Muscle of back (tissue), 11 donors: ENCODE measurements around the gene COL5A1. TPM values are rescaled to one million over a fixed set of nuclear protein-coding genes. Genes with fewer than 3 reads are reported as not detected.
A peak's percentile ranks its signal among the peaks of the same experiment; 100 is the strongest.
"Not testable (repeated sequence)": the region's sequence is repeated elsewhere in the genome, so short reads cannot be mapped to it uniquely, and the experiment has no call there.

Experiments used
- DNase-seq, 3 donors: peaks; one replicate each; pipeline versions ENCODE4 v3.0.0 to v3.0.0-alpha.2; 2013
- polyA plus RNA-seq, 10 donors: library from polyadenylated mRNA; unstranded; fragments of 120-200 nt; gene quantifications; one replicate each; pipeline ENCODE4 v1.2.1, GENCODE V29; 2013; ENCODE audit not compliant: insufficient read length in 10 of 10

COL5A1 gene
- polyA plus RNA-seq, 10 donors: 413 to 997 (median 534) TPM

DNA sequence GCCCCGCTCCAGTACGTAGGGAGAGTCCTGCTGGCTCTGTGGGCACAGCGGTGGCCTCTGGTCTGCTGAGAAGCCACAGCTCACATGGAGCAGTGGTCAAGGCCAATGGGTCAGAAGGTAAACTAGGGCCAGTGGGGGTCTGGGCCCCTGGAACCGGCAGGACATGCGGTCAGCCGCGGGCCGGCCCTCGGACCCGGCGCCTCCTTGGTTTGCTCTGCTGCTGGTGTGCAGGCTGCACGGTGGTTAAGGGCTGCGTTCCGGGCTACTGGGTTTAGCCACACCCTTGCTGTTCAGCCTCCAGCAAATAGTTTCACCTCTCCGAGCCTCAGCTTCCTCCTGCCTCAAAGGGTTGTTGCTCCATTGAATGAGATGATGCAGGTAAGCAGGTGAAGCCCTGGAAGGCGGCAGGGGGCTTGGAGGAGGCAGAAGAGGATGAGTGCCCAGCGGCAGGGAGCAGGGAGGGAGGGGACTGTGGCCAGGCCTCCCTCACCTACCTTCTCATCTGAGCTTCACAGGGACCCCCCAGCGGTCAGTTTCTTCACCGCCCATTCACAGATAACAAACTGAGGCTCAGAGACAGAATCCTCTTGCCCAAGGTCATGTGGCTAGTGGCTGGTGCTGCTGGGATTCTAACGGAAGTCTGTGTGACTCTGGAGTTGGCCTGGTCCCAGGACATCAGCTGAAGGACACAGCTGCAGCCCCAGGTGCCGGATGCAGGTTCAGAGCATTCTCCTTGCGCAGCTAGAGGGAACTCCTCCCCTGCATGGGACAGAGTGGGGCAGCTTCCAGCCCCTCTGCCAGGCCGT, 3.7 kb upstream of the COL5A1 start:
- DNase-seq: peak in 1 of 3 donors; percentile 82

DNA sequence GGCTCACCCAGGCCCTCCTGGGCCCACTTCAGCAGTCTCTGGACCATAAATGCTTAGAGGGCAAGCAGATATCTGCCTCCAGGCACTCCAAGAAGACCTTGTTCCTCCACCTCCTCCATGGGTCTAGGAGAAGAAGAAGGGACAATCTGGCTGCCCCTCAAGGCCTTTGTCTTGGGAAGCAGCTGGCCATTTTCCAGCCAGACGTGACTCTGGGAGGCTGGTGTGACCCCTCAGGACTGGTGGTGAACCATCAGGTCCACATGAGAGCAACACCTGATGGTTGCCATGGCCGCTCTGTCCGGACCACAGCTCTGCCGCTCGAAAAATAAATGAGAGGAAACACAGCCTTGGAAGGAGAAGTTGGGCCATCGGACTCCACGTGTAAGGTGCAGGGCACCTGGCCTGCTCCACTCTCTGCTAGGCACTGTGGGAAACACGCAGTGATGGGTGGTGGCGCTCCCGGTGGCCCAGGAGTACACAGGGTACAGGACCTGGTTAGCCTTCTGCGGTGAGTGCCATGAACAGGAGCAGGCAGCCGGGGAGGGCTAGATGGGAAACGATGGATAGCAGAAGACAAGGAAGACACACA, 3.0 kb upstream of the COL5A1 start:
- no peak for DNase-seq

DNA sequence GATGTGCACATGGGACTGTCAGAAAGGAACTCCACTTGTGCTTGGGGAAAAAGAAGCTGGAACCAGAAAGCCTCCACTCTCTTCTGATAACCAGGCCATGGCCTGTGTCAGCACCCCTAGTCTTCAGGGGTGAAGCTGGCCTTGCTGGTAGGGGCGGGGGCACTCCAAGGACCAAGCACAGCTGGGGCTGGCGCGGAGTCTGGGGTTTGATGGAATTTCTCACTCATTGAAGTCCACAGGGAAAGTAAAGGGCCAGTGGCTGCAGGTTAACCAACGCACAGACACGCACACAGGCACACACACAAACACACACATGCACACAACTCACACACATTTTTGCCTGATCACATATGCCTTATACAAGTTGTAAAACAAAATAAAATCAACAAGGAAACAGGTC, 1.6 kb upstream of the COL5A1 start:
- DNase-seq: no peak

DNA sequence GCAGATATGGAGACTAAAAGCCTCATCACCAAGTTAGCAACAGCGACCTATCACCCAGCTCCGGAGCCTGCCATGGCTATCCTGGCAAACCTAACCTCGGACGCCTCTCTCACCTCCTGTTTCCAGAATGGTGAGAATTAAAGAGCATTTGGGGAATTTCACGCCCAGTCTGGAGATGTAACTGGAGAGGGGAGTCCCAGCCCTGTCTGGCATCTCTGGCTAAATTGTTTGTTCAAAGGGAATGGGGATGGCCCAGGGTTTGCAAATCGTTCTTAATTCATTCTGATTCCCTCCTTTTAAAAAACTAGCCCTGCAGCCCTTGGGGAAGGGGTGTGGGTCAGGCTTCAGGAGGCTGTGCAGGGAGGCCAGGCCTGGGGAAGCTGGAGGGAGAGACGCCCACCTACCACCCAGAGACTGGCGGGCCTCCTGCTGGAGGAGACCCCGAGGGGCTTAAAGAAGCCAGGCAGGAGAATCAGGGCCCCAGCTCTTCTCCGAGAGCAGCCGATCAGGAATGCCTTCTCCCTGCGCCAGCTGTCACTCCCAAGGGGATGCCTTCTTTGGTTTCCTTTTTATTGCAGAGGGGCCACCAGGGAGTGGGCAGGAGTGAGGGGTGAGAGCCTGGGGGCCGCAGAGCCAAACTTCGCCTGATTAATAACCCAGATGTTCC, 964 bp upstream of the COL5A1 start:
- DNase-seq: peak in 1 of 3 donors; percentile 75

DNA sequence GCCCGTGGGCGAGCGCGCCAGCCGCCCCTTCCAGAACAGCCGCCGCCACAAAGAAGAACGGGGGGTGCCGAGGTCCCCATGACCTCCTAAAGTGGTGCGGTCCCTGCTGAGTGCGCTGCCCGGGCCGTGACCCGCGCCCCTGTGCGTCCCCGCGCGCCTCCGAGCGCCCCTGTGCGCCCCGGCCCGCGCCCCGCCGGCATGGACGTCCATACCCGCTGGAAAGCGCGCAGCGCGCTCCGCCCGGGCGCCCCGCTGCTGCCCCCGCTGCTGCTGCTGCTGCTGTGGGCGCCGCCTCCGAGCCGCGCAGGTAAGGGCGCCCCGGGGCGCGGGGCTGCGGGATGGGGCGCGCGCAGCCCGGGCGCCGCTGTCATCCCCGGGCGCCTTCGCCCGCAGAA, 384 bp downstream of the COL5A1 start:
- DNase-seq: no peak

DNA sequence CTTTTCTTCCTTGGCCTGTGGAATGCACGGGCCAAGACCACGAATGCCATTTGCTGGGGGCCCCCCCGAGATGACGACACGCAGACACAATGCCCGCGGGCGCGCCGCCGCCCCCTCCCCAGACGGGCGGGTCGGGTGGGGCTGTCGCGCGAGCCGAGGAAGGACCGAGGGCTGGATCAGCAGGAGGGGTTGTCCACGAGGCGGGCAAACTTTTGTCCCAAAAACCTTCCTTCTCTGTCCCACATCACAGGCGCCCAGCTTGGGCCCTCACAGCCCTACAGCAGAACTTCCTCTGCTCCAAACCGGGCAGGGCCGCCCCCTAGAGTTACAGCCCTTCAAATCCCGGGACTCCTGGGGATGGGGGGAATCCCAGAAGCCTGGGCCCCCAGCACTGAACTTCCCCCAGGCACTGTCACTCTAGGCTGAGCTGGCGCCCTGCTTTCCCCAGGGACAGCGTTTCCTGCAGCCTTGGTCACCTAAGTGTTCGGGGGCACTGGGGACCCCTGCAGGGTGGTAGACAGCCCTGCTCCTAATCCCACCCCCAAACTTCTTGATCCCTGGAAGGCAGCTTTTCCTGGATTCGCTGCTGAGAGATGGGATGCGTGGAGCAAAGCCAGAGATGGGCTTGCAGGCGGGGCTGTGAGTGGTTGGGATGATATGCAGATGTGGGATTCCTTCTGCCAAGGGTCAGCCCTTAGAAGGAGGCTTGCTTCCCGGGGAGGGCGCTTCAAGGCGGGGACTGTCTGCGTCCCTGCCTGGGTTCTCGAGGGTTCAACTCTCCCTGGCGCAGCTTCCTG, 980 bp downstream of the COL5A1 start:
- DNase-seq: peak; percentile 73 to 93 (median 82)

DNA sequence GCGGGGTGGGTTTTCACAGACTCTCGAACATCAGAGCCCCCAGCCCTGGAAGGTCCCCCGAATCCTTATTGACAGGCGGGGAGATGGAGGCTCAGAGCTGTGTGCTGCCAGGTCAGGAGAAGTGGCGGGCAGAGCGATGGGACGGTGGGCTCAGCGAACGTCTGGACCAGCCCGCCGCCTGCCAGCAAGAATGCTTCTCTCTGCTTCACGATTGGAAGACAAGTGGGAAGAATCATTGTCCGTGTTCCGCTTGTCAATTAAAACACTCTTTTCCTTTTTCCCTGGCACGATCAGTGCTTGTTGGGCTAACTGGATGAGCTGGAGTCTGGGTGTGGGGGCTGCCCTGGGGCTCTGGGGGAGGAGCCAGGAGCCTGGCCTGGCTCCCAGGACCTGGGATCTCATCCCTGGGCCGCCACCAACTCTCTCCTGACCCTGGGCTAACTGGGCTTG, 1.6 kb downstream of the COL5A1 start:
- DNase-seq: peak in 1 of 3 donors; percentile 82

DNA sequence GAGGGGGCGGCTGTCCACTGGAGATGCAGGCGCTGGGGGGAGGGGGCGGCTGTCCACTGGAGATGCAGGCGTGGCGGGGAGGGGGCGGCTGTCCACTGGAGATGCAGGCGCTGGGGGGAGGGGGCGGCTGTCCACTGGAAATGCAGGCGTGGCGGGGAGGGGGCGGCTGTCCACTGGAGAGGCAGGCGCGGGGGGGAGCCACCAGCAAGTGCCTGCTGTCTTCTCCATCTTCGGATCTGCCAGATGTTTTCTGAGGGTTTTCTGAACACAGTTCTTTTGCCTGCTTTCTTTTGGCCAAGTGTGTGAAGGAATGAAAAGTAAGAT, 2.8 kb downstream of the COL5A1 start:
- DNase-seq: not testable (repeated sequence)

DNA sequence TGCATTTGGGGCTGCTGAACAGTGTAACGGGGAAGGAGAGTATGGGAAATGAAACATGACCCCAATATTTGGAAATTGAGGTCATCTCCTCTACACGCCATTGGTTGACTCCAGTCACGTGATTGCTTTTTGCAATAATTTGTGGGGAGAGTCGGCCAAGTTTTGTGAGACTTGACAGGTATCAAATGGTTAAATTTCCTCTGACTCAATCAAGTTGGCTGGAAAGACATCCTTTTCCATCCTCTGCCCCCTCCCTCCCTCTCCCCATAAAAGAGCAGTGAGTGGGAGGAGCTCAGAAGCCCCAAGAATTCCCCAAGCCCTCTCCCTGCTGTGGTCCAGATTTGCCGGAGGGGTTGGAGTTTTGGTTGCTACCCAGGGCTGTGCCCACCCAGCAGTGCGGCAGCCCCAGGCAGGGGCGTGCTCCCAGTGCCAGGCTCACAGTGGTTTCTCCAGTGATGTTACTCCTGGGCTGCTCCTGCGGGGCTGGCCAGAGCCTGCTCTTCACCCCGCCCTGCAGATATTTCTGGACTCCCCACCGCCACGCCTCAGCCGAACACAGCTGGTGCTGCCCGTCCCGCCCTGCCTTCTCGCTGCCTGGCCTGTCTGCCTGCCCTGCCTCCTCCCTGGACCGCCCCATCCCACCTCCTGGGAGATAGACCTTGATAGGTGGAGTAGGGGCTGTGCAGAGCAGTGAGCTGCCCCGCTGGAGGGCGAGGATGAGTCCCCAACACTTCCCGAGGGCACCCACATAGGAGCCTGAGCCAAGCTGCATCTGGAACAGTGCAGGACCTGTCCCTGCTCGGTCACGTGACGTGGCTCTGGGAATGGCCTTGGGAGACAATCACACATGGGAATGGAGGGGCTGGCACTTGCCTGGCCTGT, 3.4 kb downstream of the COL5A1 start:
- peak; percentile 94 to 99 (median 98) for DNase-seq

DNA sequence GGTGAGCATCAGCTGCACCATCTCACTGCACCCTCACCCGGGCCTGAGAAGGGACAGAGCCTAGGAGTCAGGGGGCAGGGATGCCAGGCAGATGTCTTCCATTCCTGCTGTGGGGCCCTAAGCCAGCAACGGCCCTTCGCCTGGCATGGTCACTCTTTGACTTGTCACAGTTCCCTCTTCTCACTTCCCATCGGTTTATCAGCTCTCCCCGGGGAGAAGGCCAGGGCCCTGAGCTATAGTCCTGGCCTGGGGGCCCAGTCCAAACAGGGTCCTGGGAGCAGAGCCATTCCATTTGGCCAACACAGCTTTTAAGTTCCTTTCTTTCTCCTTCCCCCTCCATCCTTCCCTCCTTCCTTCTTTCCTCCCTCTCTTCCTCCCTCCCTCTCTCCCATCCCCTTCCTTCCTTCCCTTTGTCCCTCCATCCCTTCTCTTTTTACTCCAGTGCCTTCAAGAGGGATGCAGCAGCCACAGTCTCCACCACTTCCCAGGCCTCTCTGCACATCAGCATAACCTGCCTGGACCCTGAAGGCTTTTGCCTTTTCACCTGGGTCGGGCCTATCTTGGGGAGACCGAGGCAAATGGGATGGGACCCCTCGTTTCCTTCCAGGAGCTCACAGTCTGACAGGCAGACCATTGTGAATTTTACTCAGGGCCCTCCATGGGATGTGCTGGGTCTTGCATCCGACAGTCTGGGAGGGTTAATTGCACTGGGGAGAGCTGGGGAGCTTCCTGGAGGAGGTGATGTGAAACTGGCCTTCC, 4.2 kb downstream of the COL5A1 start:
- no peak for DNase-seq

DNA sequence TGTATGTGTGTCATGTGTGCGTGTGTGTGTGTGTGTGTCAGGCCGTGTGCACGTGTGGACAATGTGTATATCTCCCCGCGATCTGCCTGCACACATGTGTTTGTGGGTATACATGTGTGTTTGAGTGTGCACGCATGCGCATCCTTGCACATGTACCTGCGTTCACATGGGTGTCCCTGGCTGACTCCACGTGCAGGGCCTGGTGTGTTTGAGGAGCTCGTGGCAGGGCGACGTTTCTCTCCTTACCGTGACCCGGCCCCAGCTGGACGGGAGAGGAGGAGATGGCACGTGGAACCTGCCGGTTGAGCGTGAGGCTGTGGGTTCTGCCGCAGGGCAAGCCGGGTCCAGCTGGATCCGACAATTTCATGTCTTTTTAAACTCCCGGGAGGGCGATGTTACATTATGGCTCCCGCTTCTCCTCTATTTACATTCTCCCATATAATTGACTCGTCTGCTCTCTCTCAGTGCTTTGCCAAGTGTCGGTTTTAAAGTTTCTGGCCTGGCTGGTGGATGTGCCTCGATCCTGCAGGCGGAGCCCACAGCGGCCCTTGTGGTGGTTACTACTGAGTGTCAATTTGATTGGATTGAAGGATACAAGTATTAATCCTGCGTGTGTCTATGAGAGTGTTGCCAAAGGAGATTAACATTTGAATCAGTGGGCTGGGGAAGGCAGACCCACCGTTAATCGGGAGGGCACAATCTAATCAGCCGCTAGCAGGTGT, 5.9 kb downstream of the COL5A1 start:
- DNase-seq: no peak

DNA sequence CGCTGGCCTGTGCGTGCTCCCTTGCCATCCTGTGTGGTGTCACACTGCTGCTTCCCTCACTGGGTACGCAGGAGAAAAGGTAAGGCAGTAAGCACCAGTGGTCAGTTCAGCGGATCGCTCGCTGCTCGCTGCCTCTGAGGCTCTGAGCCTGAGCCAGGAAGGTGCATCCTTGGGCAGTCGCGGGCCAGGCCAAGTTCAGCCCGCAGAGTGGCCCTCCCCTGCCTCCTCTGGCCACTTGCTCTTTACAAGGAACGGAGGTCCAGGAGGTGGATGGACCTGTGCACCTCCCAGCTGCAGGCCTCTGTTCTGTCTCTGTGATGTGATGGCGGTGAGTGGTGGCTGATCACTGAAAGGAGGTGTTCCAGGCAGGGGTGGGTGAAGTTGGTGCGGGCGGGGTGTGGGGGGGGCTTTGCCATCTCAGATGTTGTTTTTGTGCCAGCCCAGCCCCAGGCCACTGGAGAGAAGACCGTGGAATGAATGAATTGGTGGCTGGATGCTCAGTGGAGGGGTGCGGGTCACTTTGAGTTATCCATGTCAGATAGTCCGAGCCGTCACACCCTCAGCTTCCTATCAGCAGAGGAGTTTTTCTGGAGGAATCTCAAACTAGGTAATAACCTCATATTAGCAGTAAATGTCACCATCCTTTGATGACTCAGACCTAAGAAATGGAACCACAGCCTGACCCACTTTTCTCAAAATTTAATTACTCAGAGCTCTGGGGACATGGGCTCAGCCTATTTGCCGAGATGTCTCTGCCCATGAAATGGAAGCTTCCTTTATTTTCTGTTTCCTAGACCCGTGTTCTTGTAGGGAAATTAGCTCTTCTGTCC, 7.3 kb downstream of the COL5A1 start:
- peak in 1 of 3 donors; percentile 64 for DNase-seq

DNA sequence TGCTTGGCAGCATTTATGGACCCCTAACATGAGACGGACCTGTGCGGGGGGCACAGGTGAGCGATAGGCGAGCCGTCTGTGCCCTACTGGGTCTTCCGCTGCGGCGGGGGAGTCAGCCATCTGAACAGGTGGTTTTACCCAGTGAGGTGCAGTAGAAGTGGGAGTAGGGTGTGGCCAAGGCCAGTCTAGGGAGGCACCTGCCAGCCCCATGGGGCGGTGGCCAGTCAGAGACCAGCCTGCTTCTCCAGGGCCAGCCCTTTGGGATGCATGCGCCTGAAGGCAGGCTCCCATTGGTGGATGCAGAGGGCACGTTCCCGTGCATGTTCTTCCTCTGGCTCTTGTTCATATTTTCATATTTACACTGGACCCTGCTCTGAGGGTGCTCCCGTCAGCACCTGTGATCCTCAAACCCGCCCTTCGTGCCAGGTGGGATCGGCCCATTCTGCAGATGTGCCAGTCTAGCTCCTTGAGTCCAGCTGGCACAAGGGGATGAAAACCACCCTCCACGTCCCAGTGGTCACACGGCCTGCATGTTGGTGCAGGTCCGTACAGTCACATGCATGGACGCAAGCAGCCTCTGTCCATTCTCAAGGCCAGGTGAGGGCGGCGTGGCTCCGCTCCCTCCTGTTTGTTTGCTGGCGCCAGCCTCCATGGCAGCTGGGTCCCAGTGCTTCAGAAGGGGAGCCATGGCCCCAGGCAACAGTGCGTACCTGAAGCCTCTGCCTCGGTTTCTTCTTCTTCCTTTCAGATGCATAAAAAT, 9.0 kb downstream of the COL5A1 start:
- no peak for DNase-seq

DNA sequence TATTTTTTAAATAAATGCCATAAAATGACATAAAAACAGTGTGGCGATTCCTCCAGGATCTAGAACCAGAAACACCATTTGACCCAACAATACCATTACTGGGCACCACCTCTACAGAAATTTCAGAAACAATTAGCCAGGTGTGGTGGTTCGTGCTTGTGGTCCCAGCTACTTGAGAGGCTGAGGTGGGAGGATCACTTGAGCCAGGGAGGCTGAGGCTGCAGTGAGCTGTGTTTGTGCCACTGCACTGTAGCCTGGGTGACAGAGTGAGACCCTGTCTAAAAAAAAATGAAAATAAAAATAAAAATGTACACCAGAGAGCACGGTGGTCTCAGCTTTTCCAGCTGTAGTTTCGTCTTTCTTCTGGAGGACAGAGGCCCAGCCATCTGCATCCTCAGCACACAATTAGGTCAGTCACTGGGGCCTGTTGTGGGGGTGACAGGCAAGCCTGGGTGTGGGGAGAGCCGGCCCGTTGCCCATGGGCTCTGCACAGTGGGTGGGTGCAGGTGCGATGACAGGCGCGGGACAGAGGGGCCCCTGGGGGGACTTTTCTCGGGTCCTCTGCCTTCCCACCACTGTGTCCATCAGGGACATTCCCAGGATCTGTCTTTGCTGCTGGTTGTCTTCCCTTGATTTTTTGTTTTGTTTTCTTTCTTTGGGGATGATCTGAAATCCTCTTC, 9.8 kb downstream of the COL5A1 start:
- DNase-seq: no peak

DNA sequence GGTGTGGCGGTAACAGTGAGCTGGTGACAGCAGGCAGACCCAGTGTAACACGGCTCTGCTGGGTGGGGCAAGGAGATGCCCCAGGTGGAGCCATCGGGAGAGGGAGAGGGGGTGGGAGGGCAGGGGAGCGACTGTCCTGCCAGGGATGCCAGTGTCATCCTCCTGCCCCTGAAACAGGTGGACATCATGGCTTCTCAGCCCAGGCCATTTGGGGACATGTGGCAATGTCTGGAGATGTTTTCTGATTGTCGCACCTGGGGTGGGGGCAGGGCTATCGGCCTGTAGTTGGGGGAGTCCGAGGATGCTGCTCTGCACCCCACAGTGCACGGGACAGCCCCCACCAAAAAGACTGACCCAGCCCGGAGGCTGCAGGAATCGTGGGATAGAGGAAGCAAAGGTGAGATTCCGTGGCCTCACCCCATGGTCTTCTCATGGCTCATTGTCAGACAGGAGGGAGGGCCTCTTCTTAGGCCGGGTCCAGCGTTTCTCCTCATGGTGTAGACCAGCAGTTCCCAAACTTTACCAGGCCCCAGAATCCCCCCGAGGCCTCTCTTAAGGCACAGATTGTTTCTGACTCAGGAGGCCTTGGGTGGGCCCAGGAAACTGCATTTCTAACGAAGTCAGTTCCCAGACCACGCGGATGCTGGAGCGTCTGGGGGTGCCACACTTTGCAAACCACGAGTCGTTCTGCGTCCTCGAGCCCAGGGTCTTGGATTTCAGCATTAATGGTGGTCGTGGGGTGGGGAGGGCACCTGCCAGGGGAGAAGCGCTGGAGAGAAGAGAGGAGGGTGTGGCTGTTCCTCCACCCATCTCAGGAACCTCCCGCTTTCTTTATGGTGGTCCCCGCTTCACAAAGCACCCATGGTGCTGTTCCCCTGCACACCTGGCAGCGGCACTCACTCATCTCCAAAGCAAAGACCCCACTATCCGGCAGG, 11.0 kb downstream of the COL5A1 start:
- no peak for DNase-seq
